NCI-H1105 treated with DMSO at 0.1 percent for 48 hours (cell line): ENCODE results near the gene TSPAN33.
"Not testable (repeated sequence)": the region's sequence is repeated elsewhere in the genome, so short reads cannot be mapped to it uniquely, and the experiment has no call there.

Experiments used
- DNase-seq: peaks from one replicate; lab custom pipeline; 2025; lab: John Stamatoyannopoulos, UW

Gene TSPAN33

GRCh38 chr7:129209067-129209926 is 64.8 kb downstream of the TSPAN33 start:
- DNase-seq = no peak

GRCh38 chr7:129210256-129210988 is 65.9 kb downstream of the TSPAN33 start:
- peak; percentile 63 for DNase-seq

- DNase-seq = no peak
These were observed 66.4 kb downstream of the TSPAN33 start for GRCh38 chr7:129210989-129211312.

GRCh38 chr7:129212126-129212525 is 67.6 kb downstream of the TSPAN33 start:
- no peak for DNase-seq

GRCh38 chr7:129212596-129212995 is 68.1 kb downstream of the TSPAN33 start:
- DNase-seq = no peak

- peak; percentile 15 for DNase-seq
These were observed 69.3 kb downstream of the TSPAN33 start for GRCh38 chr7:129213828-129214227.

GRCh38 chr7:129215691-129216090 is 71.2 kb downstream of the TSPAN33 start:
- DNase-seq = not testable (repeated sequence)

- not testable (repeated sequence) for DNase-seq
These were observed 71.7 kb downstream of the TSPAN33 start for GRCh38 chr7:129216101-129216715.

- DNase-seq = not testable (repeated sequence)
These were observed 72.4 kb downstream of the TSPAN33 start for GRCh38 chr7:129216821-129217416.

GRCh38 chr7:129218514-129219062 is 74.1 kb downstream of the TSPAN33 start:
- peak; percentile 78 for DNase-seq

- not testable (repeated sequence) for DNase-seq
These were observed 74.7 kb downstream of the TSPAN33 start for GRCh38 chr7:129219166-129219565.
